GM20000 (cell line): ENCODE data around the gene SPIRE1.

Experiments used
- DNase-seq: peaks from one replicate; pipeline ENCODE4 v3.0.0; 2012; ENCODE audit warnings: low spot score
- TF ChIP-seq, protein P1 (sequence below): IDR thresholded peaks from 2 replicates; pipeline ENCODE4 v1.5.1; 2012; ENCODE audit warnings: mild to moderate bottlenecking, control low read depth; ENCODE audit errors: extremely low read depth, missing control alignments

Gene SPIRE1

GRCh38 chr18:12464731-12465130, 193.2 kb downstream of the SPIRE1 start:
- TF ChIP-seq, protein P1, sequence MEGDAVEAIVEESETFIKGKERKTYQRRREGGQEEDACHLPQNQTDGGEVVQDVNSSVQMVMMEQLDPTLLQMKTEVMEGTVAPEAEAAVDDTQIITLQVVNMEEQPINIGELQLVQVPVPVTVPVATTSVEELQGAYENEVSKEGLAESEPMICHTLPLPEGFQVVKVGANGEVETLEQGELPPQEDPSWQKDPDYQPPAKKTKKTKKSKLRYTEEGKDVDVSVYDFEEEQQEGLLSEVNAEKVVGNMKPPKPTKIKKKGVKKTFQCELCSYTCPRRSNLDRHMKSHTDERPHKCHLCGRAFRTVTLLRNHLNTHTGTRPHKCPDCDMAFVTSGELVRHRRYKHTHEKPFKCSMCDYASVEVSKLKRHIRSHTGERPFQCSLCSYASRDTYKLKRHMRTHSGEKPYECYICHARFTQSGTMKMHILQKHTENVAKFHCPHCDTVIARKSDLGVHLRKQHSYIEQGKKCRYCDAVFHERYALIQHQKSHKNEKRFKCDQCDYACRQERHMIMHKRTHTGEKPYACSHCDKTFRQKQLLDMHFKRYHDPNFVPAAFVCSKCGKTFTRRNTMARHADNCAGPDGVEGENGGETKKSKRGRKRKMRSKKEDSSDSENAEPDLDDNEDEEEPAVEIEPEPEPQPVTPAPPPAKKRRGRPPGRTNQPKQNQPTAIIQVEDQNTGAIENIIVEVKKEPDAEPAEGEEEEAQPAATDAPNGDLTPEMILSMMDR: no peak
- DNase-seq: no peak

DNA sequence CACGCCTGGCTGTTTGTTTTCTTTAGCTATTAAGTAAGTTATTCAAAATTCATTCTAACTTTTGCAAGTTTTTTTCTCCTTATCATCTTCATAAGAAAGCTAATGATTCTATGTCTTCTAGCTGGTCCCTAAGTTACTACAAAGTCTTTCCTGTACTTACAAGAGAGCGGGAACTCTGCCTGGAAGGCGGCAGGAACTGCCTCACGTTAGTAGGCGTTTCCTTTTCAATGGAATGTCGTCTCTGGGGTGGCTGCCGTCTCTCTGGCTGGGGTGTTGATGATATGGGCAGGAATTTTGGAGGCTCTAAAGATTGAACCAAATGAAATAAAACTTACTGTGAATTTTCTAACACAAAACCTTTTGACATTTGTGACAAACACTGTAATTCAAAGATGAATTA, 194.7 kb downstream of the SPIRE1 start:
- TF ChIP-seq, protein P1: no peak
- DNase-seq: no peak

DNA sequence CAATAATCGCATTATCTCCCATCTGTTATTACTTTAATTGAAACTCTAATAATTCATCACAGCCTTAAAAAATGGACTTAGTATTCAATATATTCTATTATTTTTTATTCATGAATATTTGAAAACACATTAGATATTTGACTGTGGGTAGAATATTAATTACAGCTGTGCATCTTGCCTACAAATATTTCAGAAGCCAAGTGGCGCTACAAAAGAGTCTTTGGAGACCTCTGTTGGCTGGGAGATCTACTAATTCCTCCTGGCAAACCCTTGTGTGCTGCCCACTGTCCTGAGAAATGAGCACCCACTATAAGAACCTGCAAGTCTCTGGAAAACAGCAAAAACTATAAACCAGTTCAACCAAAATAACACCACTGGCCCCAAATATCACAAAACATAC, 195.7 kb downstream of the SPIRE1 start:
- no peak for DNase-seq
- TF ChIP-seq, protein P1: no peak

- TF ChIP-seq, protein P1: no peak
- DNase-seq: no peak
These were observed 196.6 kb downstream of the SPIRE1 start for GRCh38 chr18:12461326-12461725.

GRCh38 chr18:12460874-12461273, 197.0 kb downstream of the SPIRE1 start:
- TF ChIP-seq, protein P1: no peak
- no peak for DNase-seq

DNA sequence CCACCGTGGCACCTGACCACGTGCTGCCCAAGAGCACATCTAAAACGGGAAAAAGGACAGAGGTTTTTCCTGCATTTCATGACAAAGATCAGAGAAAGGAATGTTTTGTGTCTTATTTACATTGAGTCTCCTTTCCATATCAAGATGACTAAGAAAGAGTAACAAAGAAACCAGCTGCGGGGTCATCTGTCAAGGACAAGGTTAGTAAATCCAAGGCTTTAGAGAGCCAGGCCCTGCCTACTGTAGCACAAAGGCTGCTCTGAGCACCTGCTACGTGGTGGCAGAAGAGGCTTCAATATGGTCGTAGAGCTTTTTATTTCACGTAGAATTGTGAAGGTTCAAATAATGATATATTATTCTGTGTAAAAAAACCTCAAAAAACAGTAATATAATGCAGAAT, 199.1 kb downstream of the SPIRE1 start:
- TF ChIP-seq, protein P1: no peak
- DNase-seq: no peak

DNA sequence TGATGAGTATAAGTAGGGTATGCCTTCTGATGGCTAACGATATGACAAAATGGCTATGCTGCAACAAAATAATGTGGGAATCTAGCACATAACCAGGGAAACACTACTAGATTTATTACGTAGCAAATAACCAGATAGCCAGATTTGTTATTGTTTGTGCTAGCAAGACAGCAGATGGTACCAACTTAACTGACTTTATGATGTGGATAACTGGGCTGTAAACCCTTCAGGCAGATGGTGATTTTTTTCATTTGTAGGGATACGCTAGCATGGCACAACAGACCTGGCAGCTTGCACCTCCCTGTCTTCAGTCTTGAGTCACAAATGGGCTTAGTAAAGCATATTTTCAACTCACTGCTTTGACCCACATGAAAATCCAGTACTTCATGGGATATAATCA, 201.5 kb downstream of the SPIRE1 start:
- TF ChIP-seq, protein P1: no peak

More for the DNA sequence above, 201.5 kb downstream of the SPIRE1 start:
- DNase-seq: no peak
